ENCODE measurements around the gene R3HDM2.

GRCh38 chr12:57475271-57476161, 44.7 kb upstream of the R3HDM2 start:
- no peak for TF ChIP-seq CTCF (conservative IDR thresholded peaks at IDR 0.05 in 1 of 2, IDR thresholded peaks at IDR 0.05 in 1 of 2; ENCODE audit: low read depth in 1 of 2, low read length in 2 of 2)
- peak; percentile 58 for TF ChIP-seq EZH2 (IDR thresholded peaks at IDR 0.05; ENCODE audit: low read length, missing control alignments)

Data from fibroblast of lung (primary cell).